Medulla oblongata (tissue), 1 donor: ENCODE data around the gene MIA.
"Not testable (repeated sequence)": the region's sequence is repeated elsewhere in the genome, so short reads cannot be mapped to it uniquely, and the experiment has no call there.

Experiments used
- DNase-seq: peaks from one replicate; pipeline ENCODE4 v3.0.0-alpha.2; 2015; ENCODE audit errors: extremely low spot score

The MIA gene

DNA sequence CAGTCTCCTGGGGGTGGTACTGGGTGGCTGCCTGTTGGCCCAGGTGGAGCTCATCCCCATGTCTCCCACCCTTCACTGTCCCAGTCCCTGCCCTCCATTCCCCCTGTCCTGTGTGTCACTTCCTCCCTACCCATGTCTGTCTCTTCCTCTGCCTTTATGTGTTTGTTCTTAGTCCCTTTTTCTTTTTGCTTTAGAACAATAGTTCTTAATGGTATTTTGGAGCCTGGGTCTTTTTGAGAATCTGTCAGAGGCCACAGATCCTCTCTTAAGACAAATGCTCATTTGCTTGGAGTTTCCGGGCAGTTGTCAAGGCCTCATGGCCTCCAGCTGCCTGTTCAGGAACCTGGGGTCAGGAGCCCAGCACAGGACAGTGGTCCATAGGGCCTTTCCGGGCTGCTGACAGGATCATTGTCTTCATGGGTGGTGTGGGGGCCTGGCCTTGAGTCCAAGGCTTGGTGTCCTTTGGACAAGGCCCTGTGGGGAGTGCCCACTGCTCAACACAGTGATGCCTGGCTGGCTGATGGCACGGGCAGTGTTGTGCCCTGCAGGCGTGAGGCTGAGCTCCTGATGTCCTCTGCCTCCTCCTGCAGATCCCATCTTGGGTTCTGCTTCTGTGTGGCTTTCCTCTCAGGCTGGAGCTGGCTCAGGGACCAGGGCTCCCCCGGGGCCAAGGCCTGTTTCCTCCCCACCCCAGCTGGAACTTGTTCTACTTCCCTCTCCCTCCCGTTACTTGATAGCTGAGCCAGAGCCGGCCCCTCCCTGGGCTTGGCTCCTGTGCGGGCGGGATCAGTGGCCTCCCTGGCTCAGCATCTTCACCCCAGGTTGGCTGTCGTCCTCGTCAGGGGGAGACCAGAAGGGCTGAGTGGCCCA is 27.2 kb downstream of the MIA start:
- DNase-seq: peak; percentile 19

- DNase-seq: no peak
Measured at GRCh38 chr19:40803170-40803856, 28.0 kb downstream of the MIA start.

DNA sequence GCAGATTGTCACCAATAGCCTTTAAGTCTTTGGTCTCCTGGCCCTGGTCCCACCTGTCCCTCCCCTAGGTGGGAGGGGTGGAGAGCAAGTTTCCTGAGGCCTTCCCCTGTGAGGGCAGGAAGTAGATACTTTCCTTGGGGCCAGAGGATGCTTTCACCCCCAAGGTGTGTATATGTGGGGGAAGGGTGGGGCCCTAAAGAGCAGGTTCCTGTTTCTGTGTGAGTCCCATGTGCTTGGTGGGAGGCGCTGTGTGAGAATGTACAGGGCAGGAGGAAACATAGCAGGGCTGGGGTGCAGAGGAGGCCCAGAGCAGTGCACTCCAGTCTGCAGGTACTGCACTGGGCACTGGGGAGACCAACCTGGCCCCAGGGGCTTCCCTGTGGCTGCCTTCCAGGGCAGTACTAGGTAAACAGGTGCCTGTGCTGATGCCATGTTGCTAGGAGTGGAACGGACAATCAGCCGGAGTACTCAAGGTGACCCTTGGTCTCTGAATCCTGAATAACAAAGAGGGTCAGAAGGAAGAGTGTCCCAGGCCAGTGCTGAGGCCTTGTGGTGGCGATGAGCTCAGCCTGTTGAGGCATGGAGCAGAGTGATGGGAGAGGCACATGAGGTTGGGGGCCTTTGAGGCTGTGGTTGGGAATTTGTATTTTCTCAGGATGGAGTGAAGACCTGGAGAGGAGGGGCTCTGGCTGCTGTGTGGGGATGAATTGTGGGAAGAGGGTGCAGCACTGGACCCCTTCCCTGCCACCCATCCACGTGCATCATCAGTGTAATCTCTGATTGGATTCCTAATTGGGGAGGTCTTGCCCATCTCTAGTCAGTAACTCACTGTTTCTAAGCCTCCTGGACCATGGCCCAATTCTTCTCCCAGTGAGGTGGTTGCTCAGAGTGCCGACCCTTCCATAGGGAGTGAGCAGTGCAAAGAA is 28.8 kb downstream of the MIA start:
- no peak for DNase-seq

DNA sequence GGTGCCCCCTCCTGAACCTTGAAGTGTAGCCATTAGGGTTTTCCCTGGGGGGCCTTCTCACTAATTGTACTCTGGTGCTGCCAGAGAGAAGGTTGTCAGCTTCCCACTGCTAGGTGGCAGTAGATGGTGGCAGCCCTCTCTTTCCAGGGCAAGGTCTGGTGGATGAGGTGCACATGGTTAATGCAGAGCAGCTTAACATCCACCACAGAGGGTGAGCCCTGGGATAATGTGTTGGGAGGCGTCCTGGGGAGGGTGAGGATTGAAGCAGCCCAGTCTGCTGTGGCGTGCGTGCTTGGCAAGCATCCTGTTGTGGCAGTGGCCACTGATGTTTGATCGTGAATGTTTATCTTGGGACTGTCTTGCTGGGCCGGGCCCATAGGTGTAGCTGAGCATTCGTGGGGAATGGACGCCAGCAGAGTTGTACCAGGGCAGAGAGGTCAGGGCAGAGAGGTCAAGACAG is 29.5 kb downstream of the MIA start:
- no peak for DNase-seq

GRCh38 chr19:40805258-40805868 is 30.0 kb downstream of the MIA start:
- no peak for DNase-seq

- peak; percentile 95 for DNase-seq
Measured at GRCh38 chr19:40806423-40807146, 31.3 kb downstream of the MIA start.

- no peak for DNase-seq
Measured at GRCh38 chr19:40807147-40808020, 32.1 kb downstream of the MIA start.

DNA sequence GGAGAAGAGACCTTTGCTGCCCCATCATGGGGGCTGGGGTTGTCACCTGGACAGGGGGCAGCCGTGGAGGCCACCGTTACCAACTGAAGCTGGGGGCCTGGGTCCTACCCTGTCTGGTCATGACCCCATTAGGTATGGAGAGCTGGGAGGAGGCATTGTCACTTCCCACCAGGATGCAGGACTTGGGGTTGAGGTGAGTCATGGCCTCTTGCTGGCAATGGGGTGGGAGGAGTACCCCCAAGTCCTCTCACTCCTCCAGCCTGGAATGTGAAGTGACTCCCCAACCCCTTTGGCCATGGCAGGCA is 32.7 kb downstream of the MIA start:
- DNase-seq: no peak

DNA sequence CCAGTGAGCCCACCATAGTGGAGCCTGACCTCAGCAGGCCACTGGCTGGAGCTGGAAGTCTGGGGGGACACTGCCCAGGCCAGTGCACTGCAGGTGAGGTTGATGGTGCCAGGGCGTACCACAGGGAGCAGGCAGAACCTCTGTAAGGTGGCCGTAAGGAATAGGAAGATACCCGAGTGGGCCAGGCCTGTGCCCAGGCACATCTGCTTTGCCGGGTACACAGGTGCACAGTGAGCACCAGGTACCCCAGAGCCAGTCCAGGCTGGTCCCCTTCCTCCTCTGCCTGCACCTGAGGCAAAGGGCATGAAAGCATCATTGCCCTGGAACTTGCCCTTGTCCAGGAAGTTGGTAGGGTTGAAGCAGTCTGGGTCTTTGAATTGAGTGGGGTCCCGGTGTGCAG is 33.2 kb downstream of the MIA start:
- no peak for DNase-seq

GRCh38 chr19:40809358-40810086 is 34.2 kb downstream of the MIA start:
- no peak for DNase-seq

- DNase-seq: no peak
Measured at GRCh38 chr19:40810160-40810559, 34.8 kb downstream of the MIA start.

- peak; percentile 65 for DNase-seq
Measured at GRCh38 chr19:40810649-40811408, 35.5 kb downstream of the MIA start.

- DNase-seq: no peak
Measured at GRCh38 chr19:40811478-40812341, 36.4 kb downstream of the MIA start.

GRCh38 chr19:40812571-40812970 is 37.2 kb downstream of the MIA start:
- not testable (repeated sequence) for DNase-seq

- no peak for DNase-seq
Measured at GRCh38 chr19:40813182-40813581, 37.9 kb downstream of the MIA start.

GRCh38 chr19:40815223-40815622 is 39.9 kb downstream of the MIA start:
- no peak for DNase-seq
